GM19035 (cell line): ENCODE data around the gene SLC35E3.
"Not testable (repeated sequence)": the region's sequence is repeated elsewhere in the genome, so short reads cannot be mapped to it uniquely, and the experiment has no call there.

ENCODE experiments used
- ATAC-seq: cut with Tn5 transposase; IDR thresholded peaks from one replicate; pipeline ENCODE4 v1.9.1; 2021; ENCODE audit not compliant: unreplicated experiment

Gene SLC35E3

DNA sequence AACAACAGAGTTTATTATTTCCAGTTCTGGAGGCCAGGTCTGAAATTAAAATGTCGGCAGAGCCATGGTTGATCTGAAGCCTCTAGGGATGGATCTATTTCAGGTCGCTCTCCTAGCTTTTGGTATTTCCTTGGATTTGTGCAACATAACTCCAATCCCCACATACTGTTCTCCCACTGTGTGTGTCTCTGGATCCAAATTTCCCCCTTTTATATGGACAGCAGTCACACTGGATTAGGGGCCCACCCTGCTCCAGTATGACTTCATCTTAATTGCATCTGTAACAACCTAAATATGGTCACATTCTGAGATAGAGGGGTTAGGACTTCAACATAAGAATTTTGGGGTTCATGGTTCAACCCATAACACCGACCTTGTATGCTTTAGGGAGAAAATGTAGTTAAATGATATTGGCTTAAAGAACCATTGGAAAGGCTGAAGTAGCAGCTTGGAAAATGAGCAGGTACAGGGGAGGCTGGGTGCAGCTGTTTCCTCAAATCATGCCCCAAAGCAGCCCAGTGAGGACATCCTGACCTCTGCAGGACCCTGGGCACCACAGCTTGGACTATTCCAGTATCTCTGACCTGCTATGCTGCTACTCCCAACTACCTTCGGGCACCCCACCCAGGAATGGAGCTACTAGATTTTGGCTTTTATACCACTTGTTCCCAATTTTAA, 48.1 kb downstream of the SLC35E3 start:
- no peak for ATAC-seq

DNA sequence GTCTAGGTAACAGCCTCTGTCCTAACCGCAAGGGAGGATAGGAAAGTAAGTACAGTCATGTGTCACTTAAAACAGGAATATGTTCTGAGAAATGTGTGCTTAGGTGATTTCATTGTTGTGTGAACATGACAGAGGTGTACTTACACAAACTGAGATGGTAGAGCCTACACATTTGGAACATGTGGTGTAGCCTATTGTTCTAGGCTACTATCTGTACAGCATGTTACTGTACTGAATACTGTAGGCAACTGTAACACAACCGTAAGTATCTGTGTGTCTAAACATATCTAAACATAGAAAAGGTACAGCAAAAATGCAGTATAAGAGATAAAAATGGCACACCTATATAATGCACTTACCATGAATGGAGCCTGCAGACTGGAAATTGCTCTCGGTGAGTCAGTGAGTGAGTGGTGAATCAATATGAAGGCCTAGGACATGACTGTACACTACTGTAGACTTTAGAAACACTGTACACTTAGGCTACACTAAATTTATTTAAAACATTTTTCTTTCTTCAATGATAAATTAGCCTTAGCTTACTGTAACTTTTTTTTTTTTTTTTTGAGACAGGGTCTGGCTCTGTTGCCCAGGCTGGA, 48.8 kb downstream of the SLC35E3 start:
- no peak for ATAC-seq

GRCh38 chr12:68796399-68796798, 50.4 kb downstream of the SLC35E3 start:
- ATAC-seq: no peak

- ATAC-seq: no peak
Measured at GRCh38 chr12:68798882-68799234, 52.9 kb downstream of the SLC35E3 start.

DNA sequence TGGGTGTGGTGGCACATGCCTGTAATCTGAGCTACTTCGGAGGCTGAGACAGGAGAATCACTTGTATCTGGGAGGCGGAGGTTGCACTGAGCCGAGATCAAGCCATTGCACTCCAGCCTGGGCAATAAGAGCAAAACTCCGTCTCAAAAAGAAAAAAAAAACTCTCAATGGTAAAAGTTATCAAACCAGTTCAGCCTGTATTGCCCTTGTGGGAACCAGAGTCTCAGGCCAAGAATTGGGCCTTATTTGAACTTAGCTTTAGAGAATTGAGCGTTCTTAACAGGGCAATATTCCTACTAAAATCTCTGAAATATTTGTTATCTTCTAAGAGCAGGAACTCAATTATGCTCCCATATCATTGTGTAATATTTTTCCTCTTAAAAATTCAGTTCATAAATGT, 54.3 kb downstream of the SLC35E3 start:
- ATAC-seq: no peak

- not testable (repeated sequence) for ATAC-seq
Measured at GRCh38 chr12:68801124-68801523, 55.1 kb downstream of the SLC35E3 start.

DNA sequence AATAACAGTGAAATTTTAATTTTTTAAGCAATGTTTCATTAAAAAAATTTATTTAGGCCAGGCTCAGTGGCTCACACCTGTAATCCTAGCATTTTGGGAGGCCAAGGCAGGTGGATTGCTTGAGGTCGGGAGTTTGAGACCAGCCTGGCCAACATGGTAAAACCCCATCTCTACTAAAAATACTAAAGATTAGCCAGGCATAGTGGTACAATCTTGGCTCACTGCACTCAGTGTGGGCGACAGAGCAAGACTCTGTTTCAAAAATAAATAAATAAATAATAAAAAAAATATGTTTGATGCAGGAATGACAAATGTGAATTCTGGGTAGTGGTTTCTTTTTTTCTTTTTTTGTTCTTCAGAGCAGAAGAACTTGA, 56.4 kb downstream of the SLC35E3 start:
- ATAC-seq: not testable (repeated sequence)

- not testable (repeated sequence) for ATAC-seq
Measured at GRCh38 chr12:68802911-68803651, 57.1 kb downstream of the SLC35E3 start.

DNA sequence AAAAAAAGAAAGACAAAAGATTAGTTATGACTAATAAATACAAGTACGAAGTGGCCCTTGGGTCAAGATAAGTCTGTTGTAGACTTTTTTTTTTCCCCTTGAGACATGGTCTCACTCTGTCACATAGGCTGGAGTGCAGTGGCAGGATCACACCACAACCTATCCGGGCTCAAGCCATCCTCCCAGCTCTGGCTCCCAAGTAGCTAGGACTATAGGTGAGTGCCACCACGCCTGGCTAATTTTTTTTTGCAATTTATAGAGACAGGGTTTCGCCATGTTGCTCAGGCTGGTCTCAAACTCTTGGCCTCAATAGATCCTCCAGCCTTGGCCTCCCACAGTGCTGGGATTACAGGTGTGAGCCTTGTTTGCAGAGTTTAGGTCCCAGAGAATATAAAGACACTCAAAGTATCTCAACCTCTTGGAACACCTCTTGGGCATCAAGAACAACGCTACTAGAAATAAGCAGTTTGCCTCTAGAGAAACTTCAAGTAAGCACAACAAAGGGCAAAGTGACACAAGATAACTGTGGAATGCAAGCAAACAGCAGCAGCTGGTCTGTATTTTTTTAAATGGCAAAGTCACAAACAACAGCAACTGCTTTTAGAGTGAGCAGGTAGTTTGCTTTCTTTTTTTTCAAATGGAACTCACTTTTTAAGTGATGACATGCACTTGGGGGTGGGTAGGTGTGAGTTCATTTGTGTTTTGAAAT, 58.1 kb downstream of the SLC35E3 start:
- ATAC-seq: no peak

GRCh38 chr12:68804657-68805591, 58.9 kb downstream of the SLC35E3 start:
- ATAC-seq: no peak

GRCh38 chr12:68805592-68806120, 59.7 kb downstream of the SLC35E3 start:
- no peak for ATAC-seq

DNA sequence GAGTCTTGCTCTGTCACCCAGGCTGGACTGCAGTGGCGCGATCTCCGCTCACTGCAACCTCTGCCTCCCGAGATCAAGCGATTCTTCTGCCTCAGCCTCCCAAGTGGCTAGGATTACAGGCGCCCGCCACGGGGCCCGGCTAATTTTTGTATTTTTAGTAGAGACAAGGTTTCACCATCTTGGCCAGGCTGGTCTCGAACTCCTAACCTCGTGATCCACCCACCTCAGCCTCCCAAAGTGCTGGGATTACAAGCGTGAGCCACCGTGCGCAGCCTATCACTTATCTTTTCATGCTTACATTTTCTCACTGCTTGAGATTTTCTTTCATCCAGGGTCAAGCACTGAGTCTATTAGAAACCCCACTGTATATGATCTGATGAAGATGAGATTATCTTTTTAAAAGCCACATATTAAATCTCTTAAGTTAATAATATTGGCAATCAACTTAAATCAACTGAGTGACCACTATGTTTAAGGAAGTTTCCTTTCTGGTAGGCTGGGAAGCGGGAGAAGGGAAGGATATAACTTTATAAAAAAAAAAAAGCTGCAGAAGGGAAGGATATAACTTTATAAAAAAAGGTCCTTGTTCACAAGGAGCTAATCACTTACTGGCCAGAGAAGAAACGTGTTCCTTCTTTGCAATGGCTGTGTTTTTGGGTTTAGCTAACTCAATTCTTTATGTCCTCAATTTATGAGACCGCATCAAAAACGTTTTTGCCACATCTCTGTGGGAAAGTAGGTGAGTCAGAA, 60.7 kb downstream of the SLC35E3 start:
- ATAC-seq: no peak

DNA sequence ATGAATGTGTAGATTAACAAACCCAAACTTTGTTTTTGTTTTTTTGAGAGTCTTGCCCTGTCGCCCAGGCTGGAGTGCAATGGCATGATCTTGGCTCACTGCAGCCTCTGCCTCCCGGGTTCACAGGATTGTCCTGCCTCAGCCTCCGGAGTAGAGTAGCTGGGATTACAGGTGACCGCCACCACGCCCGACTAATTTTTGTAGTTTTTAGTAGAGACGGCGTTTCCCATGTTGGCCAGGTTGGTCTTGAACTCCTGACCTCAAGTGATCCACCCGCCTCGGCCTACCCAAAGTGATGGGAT, 61.2 kb downstream of the SLC35E3 start:
- ATAC-seq: not testable (repeated sequence)

DNA sequence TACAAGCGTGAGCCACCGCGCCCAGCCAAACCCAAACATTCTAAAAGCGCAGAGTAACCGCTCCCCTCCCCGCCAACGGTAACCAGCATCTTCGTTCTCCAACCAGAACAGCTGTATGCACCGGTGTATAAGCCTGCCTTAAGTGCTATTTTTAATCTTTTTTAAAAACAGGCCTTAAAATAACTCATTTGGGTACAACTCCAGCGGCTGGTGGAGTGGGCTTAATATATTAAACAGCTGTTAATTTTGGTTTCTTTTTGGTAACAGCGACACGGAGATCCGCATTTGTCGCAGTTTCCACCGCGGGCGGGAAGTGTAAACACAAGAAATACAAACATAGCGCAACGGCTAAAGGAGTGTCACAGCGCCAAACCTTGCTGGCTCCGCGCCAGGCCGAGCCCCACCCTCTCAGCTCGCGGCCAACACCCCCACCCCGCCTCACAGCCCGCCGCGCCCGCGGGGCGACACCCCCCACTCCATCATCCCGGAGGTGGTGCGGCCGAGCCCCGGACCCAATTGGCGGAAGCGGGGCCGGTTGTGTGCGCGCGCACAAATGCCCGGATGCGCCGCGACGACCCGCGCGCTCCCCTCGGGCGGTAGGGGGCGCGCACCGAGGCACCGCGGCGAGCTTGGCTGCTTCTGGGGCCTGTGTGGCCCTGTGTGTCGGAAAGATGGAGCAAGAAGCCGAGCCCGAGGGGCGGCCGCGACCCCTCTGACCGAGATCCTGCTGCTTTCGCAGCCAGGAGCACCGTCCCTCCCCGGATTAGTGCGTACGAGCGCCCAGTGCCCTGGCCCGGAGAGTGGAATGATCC, 61.8 kb downstream of the SLC35E3 start, which contains the start of gene MDM2:
TSS of gene MDM2 (plus strand) at position 602 of the 812 bp plus-strand sequence. CDS start 301 bp downstream, outside the sequence.
- peak; percentile 78 for ATAC-seq

DNA sequence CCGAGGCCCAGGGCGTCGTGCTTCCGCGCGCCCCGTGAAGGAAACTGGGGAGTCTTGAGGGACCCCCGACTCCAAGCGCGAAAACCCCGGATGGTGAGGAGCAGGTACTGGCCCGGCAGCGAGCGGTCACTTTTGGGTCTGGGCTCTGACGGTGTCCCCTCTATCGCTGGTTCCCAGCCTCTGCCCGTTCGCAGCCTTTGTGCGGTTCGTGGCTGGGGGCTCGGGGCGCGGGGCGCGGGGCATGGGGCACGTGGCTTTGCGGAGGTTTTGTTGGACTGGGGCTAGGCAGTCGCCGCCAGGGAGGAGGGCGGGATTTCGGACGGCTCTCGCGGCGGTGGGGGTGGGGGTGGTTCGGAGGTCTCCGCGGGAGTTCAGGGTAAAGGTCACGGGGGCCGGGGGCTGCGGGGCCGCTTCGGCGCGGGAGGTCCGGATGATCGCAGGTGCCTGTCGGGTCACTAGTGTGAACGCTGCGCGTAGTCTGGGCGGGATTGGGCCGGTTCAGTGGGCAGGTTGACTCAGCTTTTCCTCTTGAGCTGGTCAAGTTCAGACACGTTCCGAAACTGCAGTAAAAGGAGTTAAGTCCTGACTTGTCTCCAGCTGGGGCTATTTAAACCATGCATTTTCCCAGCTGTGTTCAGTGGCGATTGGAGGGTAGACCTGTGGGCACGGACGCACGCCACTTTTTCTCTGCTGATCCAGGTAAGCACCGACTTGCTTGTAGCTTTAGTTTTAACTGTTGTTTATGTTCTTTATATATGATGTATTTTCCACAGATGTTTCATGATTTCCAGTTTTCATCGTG, 62.6 kb downstream of the SLC35E3 start:
- ATAC-seq: peak; percentile 53

GRCh38 chr12:68809190-68810026, 63.4 kb downstream of the SLC35E3 start:
- ATAC-seq: no peak

DNA sequence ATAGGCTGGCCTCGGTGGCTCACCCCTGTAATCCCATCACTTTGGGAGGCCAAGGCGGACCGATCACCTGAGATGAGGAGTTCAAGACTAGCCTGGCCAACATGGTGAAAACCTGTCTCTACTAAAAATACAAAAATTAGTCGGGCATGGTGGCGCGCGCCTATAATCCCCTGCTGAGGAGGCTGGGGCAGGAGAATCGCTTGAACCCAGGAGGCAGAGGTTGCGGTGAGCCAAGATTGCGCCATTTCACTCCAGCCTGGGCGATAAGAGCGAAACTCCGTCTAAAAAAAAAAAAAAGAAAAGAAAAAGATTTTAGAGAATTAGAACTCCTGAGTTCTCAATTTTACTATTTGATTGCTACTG, 64.0 kb downstream of the SLC35E3 start:
- not testable (repeated sequence) for ATAC-seq
